Gastroesophageal sphincter (tissue), 4 donors: ENCODE data around the gene CACNA2D3. TPM values are rescaled to one million over a fixed set of nuclear protein-coding genes. Genes with fewer than 3 reads are reported as not detected.

Experiments
- ATAC-seq: fragments of 150-250 bp; one replicate; pipeline ENCODE4 v1.9.1; 2016; ENCODE audit warnings: mild to moderate bottlenecking, moderate library complexity
- H3K27ac ChIP-seq, 4 donors: fragments of 200-600 bp; sonication (generic) in 3 of 4; 1 replicate in 3 of 4; 2 replicates in 1 of 4; pipeline ENCODE4 v1.5.1; 2016 to 2019
- H3K27me3 ChIP-seq: fragments of 200-600 bp; sonication (generic); one replicate; pipeline ENCODE4 v1.5.1; 2019
- H3K36me3 ChIP-seq, 2 donors: fragments of 200-600 bp; sonication (generic); one replicate each; pipeline ENCODE4 v1.5.1; 2019; ENCODE audit warnings: control low read depth in 1 of 2
- H3K4me1 ChIP-seq, 3 donors: fragments of 200-600 bp; sonication (generic); 1 replicate in 2 of 3; 2 replicates in 1 of 3; pipeline ENCODE4 v1.5.1; 2016 to 2019; ENCODE audit warnings: control low read depth in 2 of 3
- H3K4me3 ChIP-seq, 2 donors: fragments of 200-600 bp; sonication (generic); one replicate each; pipeline ENCODE4 v1.5.1; 2019; ENCODE audit warnings: mild to moderate bottlenecking in 1 of 2, moderate library complexity in 1 of 2
- H3K9me3 ChIP-seq, 3 donors: fragments of 200-600 bp; sonication (generic); one replicate each; pipeline ENCODE4 v1.5.1; 2017 to 2019; ENCODE audit warnings: control low read depth in 2 of 3
- EP300 ChIP-seq: sonication (generic); formaldehyde crosslinking; IDR thresholded peaks from one replicate; pipeline ENCODE4 v1.6.1; 2017; ENCODE audit warnings: antibody characterized with exemption, mild to moderate bottlenecking
- POLR2A ChIP-seq, 2 donors: fragments of 450-650 bp; IDR thresholded peaks; one replicate each; pipeline ENCODE4 v1.6.1; 2017; ENCODE audit warnings: antibody characterized with exemption in 2 of 2, mild to moderate bottlenecking in 2 of 2, moderate library complexity in 1 of 2
- POLR2AphosphoS5 ChIP-seq: sonication (generic); formaldehyde crosslinking; IDR thresholded peaks from one replicate; pipeline ENCODE4 v1.6.1; 2017; ENCODE audit warnings: antibody characterized with exemption
- WGBS, 2 donors: methylation state at CpG; one replicate each; pipeline ENCODE4 v1.1.5; 2018; ENCODE audit warnings: low coverage in 1 of 2; 5-methylcytosine and 5-hydroxymethylcytosine counted together
- total RNA-seq, 4 donors: library from RNA; depleted of rRNA; stranded (reverse); fragments of >200 nt; gene quantifications; one replicate each; pipeline ENCODE4 v1.1.0, GENCODE V29; 2016
- TF ChIP-seq, protein P1 (sequence below), 4 experiments: fragments of 200-600 bp in 2 of 4; fragments of 450-650 bp in 2 of 4; sonication (generic) in 1 of 4; IDR thresholded peaks; one replicate each; pipeline ENCODE4 v1.5.1; 2017 to 2019; ENCODE audit warnings: antibody characterized with exemption in 4 of 4, mild to moderate bottlenecking in 2 of 4, moderate library complexity in 2 of 4

Gene CACNA2D3
- total RNA-seq, 4 donors from 2014 or later, result 0.94 to 6.5 (median 3.5) TPM

DNA sequence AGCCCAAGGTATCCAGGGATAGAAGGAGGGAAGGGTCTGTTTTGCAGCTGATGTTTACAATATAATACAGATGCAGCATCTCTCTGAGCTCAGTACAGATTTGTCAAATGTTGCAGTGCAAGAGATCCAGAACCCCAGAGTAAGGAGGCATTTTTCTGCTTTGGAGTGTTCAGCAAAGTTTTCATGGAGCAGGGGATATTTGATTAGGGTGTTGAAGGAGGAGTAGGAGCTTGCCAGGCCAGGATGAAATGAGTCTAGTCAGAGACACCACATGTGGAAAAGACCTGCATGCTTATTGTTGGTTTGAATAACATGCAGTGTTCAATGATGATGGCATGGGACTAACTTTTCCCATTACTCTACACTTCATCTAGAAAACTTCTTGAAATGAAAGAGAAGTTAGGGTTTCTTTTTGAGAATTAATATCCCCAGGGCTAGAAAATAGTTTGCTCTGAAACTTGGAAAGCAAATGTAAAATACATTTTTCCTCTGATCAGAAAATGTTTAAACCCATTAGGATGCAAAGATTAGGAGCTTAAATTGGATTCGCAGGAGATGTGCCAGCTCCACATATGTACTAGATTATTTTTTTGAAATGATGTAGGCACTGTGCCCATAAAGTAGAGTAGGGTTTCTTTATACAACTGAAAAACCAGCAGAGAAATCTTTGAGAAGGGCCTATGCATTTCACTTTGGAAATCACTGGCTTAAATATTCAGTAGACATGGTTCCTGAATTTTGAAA is 243.8 kb downstream of the CACNA2D3 start:
- ATAC-seq, result no peak
- no peaks in the 10 kb centered on the region for H3K36me3 ChIP-seq
- no peaks in the 10 kb centered on the region for H3K4me1 ChIP-seq
- no peak for TF ChIP-seq EP300
- H3K27ac ChIP-seq, result no peak overlapping the region
- no peaks in the 10 kb centered on the region for H3K9me3 ChIP-seq
- H3K27me3 ChIP-seq, result no peaks in the 10 kb centered on the region
- 68 to 88% methylated on average over 1 of the region's 1 CpG for WGBS, 2 donors
- H3K4me3 ChIP-seq, result no peak overlapping the region

DNA sequence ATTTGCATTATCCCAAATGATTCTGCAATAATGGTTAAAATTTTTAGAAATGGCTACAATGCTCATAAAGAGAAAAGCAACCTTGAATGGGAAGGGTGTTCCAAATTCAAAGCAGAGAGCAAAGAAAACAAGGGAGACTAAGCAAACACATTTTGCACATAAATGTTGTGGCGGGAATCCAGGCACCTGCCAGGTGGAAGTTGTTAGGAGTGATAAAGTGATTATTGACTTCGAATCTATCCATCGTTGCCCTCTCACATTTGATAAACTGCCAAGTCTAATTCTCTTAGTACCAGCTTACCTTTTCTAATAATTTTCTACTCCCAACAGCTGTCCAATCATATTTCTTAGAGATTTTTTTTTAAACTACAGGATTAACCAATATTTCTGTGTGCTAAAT is 244.5 kb downstream of the CACNA2D3 start:
- Histone ChIP-seq H3K27me3 (no peaks in the 10 kb centered on the region), H3K36me3 (no peaks in the 10 kb centered on the region), H3K9me3 (no peaks in the 10 kb centered on the region), H3K4me3 (no peak overlapping the region), H3K27ac (no peak overlapping the region), H3K4me1 (no peaks in the 10 kb centered on the region)
- TF ChIP-seq, protein P1, sequence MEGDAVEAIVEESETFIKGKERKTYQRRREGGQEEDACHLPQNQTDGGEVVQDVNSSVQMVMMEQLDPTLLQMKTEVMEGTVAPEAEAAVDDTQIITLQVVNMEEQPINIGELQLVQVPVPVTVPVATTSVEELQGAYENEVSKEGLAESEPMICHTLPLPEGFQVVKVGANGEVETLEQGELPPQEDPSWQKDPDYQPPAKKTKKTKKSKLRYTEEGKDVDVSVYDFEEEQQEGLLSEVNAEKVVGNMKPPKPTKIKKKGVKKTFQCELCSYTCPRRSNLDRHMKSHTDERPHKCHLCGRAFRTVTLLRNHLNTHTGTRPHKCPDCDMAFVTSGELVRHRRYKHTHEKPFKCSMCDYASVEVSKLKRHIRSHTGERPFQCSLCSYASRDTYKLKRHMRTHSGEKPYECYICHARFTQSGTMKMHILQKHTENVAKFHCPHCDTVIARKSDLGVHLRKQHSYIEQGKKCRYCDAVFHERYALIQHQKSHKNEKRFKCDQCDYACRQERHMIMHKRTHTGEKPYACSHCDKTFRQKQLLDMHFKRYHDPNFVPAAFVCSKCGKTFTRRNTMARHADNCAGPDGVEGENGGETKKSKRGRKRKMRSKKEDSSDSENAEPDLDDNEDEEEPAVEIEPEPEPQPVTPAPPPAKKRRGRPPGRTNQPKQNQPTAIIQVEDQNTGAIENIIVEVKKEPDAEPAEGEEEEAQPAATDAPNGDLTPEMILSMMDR (IDR thresholded peaks at IDR 0.05), result no peak
- no peak for TF ChIP-seq POLR2A (IDR thresholded peaks at IDR 0.05)
- no peak for TF ChIP-seq POLR2AphosphoS5
- no peak for TF ChIP-seq EP300
- ATAC-seq, result no peak
- 61 to 77% methylated on average over 3 of the region's 3 CpGs for WGBS, 2 donors

DNA sequence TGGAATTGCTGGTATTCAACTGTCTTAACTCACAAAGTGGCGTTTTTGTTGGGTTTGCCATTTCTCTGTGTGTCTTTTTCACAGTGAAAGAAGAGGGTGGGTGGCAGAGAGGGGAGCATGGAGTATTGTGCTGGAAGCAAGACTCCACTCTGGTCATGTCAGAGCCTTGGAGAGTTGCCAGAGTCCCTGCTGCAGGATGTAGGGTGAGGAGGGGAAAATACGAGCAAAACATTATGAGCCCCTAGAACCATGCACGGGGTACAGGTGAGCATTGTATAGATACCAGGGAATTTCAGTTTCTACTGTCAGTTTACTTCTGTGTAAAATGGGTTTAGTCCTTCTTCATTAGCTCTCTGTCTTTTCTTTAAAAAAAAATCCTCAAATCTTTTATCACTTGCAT is 249.9 kb downstream of the CACNA2D3 start:
- no peaks in the 10 kb centered on the region for H3K4me1 ChIP-seq
- no peaks in the 10 kb centered on the region for H3K9me3 ChIP-seq
- H3K27ac ChIP-seq, result no peak overlapping the region
- TF ChIP-seq, protein P1 (IDR thresholded peaks at IDR 0.05), result no peak
- TF ChIP-seq EP300 (no peak), POLR2AphosphoS5 (no peak), POLR2A (IDR thresholded peaks at IDR 0.05) (no peak)
- no peaks in the 10 kb centered on the region for H3K27me3 ChIP-seq
- H3K36me3 ChIP-seq, result no peaks in the 10 kb centered on the region
- 52 to 70% methylated on average over 2 to 3 of the region's 3 CpGs for WGBS, 2 donors
- H3K4me3 ChIP-seq, result no peak overlapping the region
- ATAC-seq, result no peak

DNA sequence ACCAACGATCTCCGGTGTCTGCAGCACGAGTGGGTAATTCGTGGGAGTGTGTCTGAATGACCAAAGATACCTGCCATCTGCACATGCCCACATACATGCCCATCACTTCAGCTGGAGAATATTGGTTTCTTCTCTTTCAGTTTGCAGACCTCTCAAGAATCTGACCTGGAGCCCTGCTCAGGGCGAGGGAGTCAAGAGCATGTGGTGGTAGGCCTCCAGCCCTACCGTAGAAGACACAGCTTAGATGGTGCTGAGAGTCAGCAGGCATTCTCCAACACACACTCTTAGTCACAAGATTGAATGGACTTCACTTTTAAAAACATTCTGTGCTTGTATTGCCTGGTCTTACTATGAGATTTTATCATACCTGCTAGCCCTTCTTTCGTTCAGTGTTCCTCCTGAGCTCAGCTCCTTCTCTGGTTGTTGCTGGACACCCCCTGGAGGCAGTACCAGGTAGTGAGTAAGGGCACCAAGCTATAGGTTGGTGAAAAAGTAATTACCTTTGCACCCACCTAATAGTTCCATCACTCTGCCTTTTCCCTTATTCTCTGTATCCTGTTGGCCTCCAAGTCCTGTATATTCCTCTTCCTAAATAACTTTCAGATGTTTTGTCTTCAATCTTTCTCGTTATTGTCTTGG is 252.0 kb downstream of the CACNA2D3 start:
- WGBS, 2 donors, result 78 to 80% methylated on average over 1 to 8 of the region's 8 CpGs
- Histone ChIP-seq H3K36me3 (no peaks in the 10 kb centered on the region), H3K9me3 (no peaks in the 10 kb centered on the region), H3K27me3 (no peaks in the 10 kb centered on the region), H3K4me1 (no peaks in the 10 kb centered on the region), H3K4me3 (no peak overlapping the region), H3K27ac (no peak overlapping the region)
- ATAC-seq, result no peak
- no peak for TF ChIP-seq POLR2A (IDR thresholded peaks at IDR 0.05)
- TF ChIP-seq, protein P1 (IDR thresholded peaks at IDR 0.05), result peak; percentile 12 to 51 (median 24)

DNA sequence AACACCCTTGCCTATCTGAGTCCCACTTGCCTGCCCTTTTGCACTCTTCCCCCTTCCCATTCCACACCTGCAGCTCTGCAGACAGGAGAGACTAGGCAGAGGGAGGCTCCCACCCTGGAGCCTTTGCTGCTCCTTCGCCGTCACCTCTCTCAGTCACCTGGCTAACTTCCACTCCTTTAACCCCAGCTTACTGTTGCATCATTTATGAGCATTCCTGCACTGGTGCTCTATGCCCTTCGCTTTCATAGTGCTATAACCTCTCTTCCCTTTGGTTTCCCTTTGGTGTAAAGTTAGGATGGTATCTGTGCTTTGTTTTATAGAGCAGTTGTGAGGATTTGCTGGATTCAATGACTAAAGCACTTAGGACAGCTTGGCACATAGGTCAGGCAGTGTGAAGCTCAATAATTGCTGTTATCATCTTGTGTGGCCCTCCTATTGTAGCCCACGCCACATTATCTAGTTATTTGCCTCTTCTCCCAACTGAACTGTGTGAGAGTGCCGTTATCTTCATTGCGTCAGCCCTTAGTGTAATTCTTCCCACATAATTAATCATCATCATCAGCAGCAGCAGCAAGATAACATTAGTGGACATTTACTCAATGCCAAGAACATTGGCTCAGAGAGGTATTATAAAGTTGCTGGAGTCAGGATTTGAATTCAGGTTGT is 253.9 kb downstream of the CACNA2D3 start:
- H3K9me3 ChIP-seq, result no peaks in the 10 kb centered on the region
- H3K4me1 ChIP-seq, result no peaks in the 10 kb centered on the region
- no peak overlapping the region for H3K4me3 ChIP-seq
- no peaks in the 10 kb centered on the region for H3K27me3 ChIP-seq
- TF ChIP-seq POLR2A (IDR thresholded peaks at IDR 0.05) (no peak), POLR2AphosphoS5 (no peak), EP300 (no peak)
- TF ChIP-seq, protein P1 (IDR thresholded peaks at IDR 0.05), result no peak
- ATAC-seq, result no peak
- H3K36me3 ChIP-seq, result no peaks in the 10 kb centered on the region
- no peak overlapping the region for H3K27ac ChIP-seq
- 47 to 52% methylated on average over 6 of the region's 6 CpGs for WGBS, 2 donors
